ENCODE data around the gene SMYD3. TPM values are rescaled to one million over a fixed set of nuclear protein-coding genes. Genes with fewer than 3 reads are reported as not detected.
A peak's percentile ranks its signal among the peaks of the same experiment; 100 is the strongest.

The SMYD3 gene
- total and polyA plus RNA-seq, 9 of the 15 experiments (the other 6 are each of a cell fraction or from before 2014, with no cell fraction given) = 128 to 440 (median 197) TPM

DNA sequence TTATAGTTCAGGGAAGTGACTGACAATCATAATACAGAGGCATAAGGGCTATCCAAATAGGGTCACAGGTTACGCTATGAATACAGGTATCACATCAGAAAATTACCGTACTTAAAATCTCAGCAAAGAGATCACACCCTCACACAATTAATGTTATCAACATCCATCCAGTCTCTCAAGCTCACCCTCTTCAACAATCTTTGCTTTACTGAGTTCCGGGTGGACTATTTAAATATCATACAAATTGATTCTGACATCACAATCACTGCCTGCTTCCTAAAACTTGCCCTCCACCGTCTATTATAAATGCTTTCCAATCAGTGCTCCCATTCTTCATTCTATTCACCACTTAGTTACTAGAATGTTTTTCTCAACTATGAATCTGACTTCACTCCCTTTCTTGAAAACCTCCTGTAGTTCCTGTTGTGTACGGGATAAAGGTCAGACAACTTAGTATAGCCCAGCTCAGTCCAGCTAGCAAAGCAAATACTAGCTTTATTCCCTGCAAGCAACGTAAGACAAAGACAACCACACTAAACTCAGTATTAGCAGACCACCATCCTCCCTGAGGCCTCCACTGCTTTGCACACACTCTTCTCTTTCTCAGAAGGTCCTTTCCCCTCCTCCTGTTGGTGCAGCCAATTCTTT lies 398.7 kb downstream of the SMYD3 start (continued):
- TF ChIP-seq RCOR1 (IDR thresholded peaks at IDR 0.05; ENCODE audit: borderline replicate concordance in 1 of 2, low read depth in 2 of 2, low read length in 2 of 2) (peak in 1 of 2 experiments; percentile 35; a peak in 1 of 4 replicates), ZNF644 (tag; IDR thresholded peaks at IDR 0.05; ENCODE audit: low read depth) (0 out of 2 replicates have a peak, but pooled peaks have one; percentile 24), CBFA2T3 (IDR thresholded peaks at IDR 0.05) (peak; percentile 73), TEAD4 (IDR thresholded peaks at IDR 0.05; ENCODE audit: low read length) (peak; percentile 26; the same call in 1 of the 2 replicates), TEAD4 (CRISPR knock-in tag; IDR thresholded peaks at IDR 0.05; ENCODE audit: borderline replicate concordance) (no peak), CEBPG (CRISPR knock-in tag; IDR thresholded peaks at IDR 0.05) (no peak), CEBPG (tag; conservative IDR thresholded peaks at IDR 0.05 in 1 of 2, IDR thresholded peaks at IDR 0.05 in 1 of 2) (0 out of 4 replicates have a peak, but pooled peaks of 1 of the 2 experiments have one; percentile 2)

DNA sequence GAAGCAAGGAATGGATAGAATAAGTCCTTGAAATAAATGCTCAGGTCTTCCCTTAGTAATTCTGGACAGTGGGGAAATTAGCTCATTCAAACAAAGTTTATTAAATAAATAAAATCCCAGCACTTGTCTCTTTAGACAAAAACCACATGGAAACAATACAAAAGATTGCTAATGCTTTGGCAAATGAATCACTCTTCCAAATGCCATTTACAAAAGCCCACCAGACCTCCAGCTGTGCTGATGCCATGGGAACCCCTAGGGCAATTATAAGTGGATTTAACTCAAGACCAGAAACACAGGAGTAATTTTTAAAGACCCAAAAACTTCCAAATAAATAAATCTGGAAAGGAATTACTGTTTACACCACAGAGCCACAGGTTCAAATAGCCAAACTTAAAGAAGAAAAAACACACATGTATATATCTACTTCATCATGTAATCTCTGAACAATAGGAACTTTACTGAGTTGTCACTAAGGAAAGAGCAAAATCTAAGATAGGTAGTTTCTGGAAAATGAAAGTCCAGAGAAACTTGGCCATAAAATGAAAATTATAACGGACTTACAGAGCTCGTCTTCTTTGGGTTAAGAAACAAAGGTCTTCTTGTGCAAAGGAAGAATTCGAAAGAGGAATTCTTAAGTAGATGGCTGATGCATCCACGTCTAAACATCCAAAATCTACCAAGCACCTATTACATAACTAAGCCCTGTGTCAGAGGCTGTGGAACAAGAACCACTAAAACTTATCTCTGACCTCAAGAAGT lies 399.4 kb downstream of the SMYD3 start:
- no TSS peak for BruUV-seq (replicated peaks)
- no peak overlapping the region for H3K9ac ChIP-seq (ENCODE audit: insufficient read depth in 1 of 2, low read depth in 2 of 2, low read length in 2 of 2)
- no peaks in the 10 kb centered on the region for H3K27me3 ChIP-seq (ENCODE audit: control insufficient read depth in 2 of 2, insufficient read depth in 2 of 2, low read length in 2 of 2)
- intact Hi-C loops (cut with micrococcal nuclease) (no loop called here), in situ Hi-C loops (cut with MboI) (no loop called here)
- H3K79me2 ChIP-seq (ENCODE audit: control insufficient read depth, insufficient read depth, low read length) = peaks cover 26% of the 10 kb centered on the region; the same call in 2 of the 3 replicates
- peaks cover 11 to 65% of the 10 kb centered on the region in 2 experiments for H3K4me1 ChIP-seq (replicated peaks in 1 of 2; ENCODE audit: control insufficient read depth in 2 of 2, insufficient read depth in 2 of 2, low read length in 2 of 2)
- no peak for ATAC-seq
- no peaks in the 10 kb centered on the region for H3K9me1 ChIP-seq (ENCODE audit: control insufficient read depth, insufficient read depth, low read length)
- H2AFZ ChIP-seq (ENCODE audit: low read depth, low read length) = no peak overlapping the region
- no peak for DNase-seq (ENCODE audit: extremely low read depth in 1 of 4, low spot score in 3 of 4)
- no peak overlapping the region for H3K4me2 ChIP-seq (ENCODE audit: insufficient read depth, low read length)
- no peak overlapping the region for H3K4me3 ChIP-seq
- H3K27ac ChIP-seq (ENCODE audit: extremely low read depth, low read depth, low read length) = no peak overlapping the region
- CTCF ChIA-PET (ENCODE audit: low intra/inter-chr PET ratio) = no interaction called here
- no peaks in the 10 kb centered on the region for H4K20me1 ChIP-seq (replicated peaks; ENCODE audit: control insufficient read depth, insufficient read depth, low read length)
- POLR2A ChIA-PET = interaction anchor here (1.2 kb wide), 1 partner anchor 11 kb away, joined by 3 read pairs; no protein-coding TSS in a partner anchor
- peaks cover 5% of the 10 kb centered on the region; the same call in 2 of the 3 replicates for H3K36me3 ChIP-seq (ENCODE audit: control insufficient read depth, insufficient read depth, low read length)
- FAIRE-seq = no peak
- H3K9me3 ChIP-seq (replicated peaks; ENCODE audit: control insufficient read depth, insufficient read depth, low read depth, low read length) = no peaks in the 10 kb centered on the region
- 21% methylated on average over 4 of the region's 4 CpGs for WGBS (ENCODE audit: insufficient coverage, low coverage, missing lambda C conversion rate)
- TF ChIP-seq CEBPG (CRISPR knock-in tag; IDR thresholded peaks at IDR 0.05) (no peak), CEBPG (tag; conservative IDR thresholded peaks at IDR 0.05 in 1 of 2, IDR thresholded peaks at IDR 0.05 in 1 of 2) (0 out of 4 replicates have a peak, but pooled peaks of 1 of the 2 experiments have one; percentile 11), HDAC2 (IDR thresholded peaks at IDR 0.05) (no peak)
- TF ChIP-seq, protein P1, sequence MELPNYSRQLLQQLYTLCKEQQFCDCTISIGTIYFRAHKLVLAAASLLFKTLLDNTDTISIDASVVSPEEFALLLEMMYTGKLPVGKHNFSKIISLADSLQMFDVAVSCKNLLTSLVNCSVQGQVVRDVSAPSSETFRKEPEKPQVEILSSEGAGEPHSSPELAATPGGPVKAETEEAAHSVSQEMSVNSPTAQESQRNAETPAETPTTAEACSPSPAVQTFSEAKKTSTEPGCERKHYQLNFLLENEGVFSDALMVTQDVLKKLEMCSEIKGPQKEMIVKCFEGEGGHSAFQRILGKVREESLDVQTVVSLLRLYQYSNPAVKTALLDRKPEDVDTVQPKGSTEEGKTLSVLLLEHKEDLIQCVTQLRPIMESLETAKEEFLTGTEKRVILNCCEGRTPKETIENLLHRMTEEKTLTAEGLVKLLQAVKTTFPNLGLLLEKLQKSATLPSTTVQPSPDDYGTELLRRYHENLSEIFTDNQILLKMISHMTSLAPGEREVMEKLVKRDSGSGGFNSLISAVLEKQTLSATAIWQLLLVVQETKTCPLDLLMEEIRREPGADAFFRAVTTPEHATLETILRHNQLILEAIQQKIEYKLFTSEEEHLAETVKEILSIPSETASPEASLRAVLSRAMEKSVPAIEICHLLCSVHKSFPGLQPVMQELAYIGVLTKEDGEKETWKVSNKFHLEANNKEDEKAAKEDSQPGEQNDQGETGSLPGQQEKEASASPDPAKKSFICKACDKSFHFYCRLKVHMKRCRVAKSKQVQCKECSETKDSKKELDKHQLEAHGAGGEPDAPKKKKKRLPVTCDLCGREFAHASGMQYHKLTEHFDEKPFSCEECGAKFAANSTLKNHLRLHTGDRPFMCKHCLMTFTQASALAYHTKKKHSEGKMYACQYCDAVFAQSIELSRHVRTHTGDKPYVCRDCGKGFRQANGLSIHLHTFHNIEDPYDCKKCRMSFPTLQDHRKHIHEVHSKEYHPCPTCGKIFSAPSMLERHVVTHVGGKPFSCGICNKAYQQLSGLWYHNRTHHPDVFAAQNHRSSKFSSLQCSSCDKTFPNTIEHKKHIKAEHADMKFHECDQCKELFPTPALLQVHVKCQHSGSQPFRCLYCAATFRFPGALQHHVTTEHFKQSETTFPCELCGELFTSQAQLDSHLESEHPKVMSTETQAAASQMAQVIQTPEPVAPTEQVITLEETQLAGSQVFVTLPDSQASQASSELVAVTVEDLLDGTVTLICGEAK (IDR thresholded peaks at IDR 0.05) = peak; percentile 66
- TF ChIP-seq, protein P1 (CRISPR knock-in tag; IDR thresholded peaks at IDR 0.05) = no peak

Measured in K562 (cell line).